Kidney (tissue), 14 donors: ENCODE measurements around the gene UAP1. TPM values are rescaled to one million over a fixed set of nuclear protein-coding genes. Genes with fewer than 3 reads are reported as not detected.

Source experiments
- DNase-seq, 5 donors: peaks; one replicate each; pipeline ENCODE4 v3.0.0-alpha.2; 2013 to 2020
- FAIRE-seq: peaks from 2 replicates; lab custom pipeline; 2012; peaks lifted over from hg19 to GRCh38; lab: Jason Lieb, UNC
- H3K27ac ChIP-seq, 2 donors: one replicate each; pipeline ENCODE4 v1.7.0; 2013; ENCODE audit warnings: low read depth in 2 of 2, low read length in 2 of 2, inconsistent platforms in 1 of 2
- H3K27me3 ChIP-seq: one replicate; pipeline ENCODE4 v1.7.1; 2013; ENCODE audit warnings: low read length, inconsistent platforms; ENCODE audit not compliant: control insufficient read depth, insufficient read depth
- H3K36me3 ChIP-seq, 3 donors: one replicate each; pipeline versions ENCODE4 v1.7.0 to v1.7.1; 2013; ENCODE audit warnings: low read length in 3 of 3, control low read depth in 1 of 3, inconsistent platforms in 1 of 3; ENCODE audit not compliant: insufficient read depth in 3 of 3, control insufficient read depth in 2 of 3
- H3K4me1 ChIP-seq, 3 donors: one replicate each; pipeline versions ENCODE4 v1.7.0 to v1.7.1; 2013; ENCODE audit warnings: low read length in 3 of 3, inconsistent platforms in 1 of 3, low read depth in 1 of 3; ENCODE audit not compliant: control insufficient read depth in 2 of 3, insufficient read depth in 2 of 3
- H3K4me3 ChIP-seq, 3 donors: one replicate each; pipeline versions ENCODE4 v1.7.0 to v1.8.1; 2013; ENCODE audit warnings: low read length in 3 of 3, control low read depth in 1 of 3, inconsistent platforms in 1 of 3
- H3K9ac ChIP-seq, 3 donors: one replicate each; pipeline versions ENCODE4 v1.7.0 to v1.7.1; 2013; ENCODE audit warnings: low read length in 3 of 3, control low read depth in 1 of 3, inconsistent platforms in 1 of 3
- H3K9me3 ChIP-seq, 3 donors: one replicate each; pipeline versions ENCODE4 v1.7.0 to v1.7.1; 2013; ENCODE audit warnings: low read length in 3 of 3, control low read depth in 1 of 3, inconsistent platforms in 1 of 3; ENCODE audit not compliant: control insufficient read depth in 2 of 3, insufficient read depth in 1 of 3
- CTCF ChIP-seq: IDR thresholded peaks from 3 replicates; pipeline ENCODE4 v1.5.1; 2012; ENCODE audit warnings: mild to moderate bottlenecking, moderate library complexity, borderline replicate concordance; ENCODE audit not compliant: insufficient read depth; ENCODE audit errors: extremely low read depth
- intact Hi-C: fragments of 100-400 bp; cut with DNase I; formaldehyde crosslinking; loops from one replicate; pipeline ENCODE4 v1.11.1; 2022
- polyA plus RNA-seq: library from polyadenylated mRNA; stranded (reverse); fragments of 350-450 nt; fragmentation: Illumina TruSeq; extraction: RNeasy Lipid Tissue Mini Kit (QIAGEN cat#74804); gene quantifications from one replicate; pipeline ENCODE4 v1.2.3, GENCODE V29; 2014; ENCODE audit warnings: low read depth, low replicate concordance; ENCODE audit not compliant: insufficient read depth
- total RNA-seq: library from RNA; stranded (reverse); fragmentation: NEBNext Ultra II Directional; extraction: Animal tissue kit (Norgen Biotek cat#: 25700); gene quantifications from one replicate; pipeline ENCODE4 v1.2.1, GENCODE V29; 2021
- donor health status: control.
- donor health status: control.
- donor health status: control.
- donor health status: control.
- donor health status: control.
- donor health status: DM: yes; HTN: yes; CAD: no.
- donor health status: Normal renal cell carcinoma (clear cell type).

The UAP1 gene
- total and polyA plus RNA-seq, 2 donors from 2014 or later: 23.6 to 30.6 TPM

GRCh38 chr1:162631546-162632191 is 70.1 kb downstream of the UAP1 start:
- no peaks in the 10 kb centered on the region for H3K36me3 ChIP-seq
- H3K27ac ChIP-seq: peak overlapping the region; percentile 16 to 74
- no peaks in the 10 kb centered on the region for H3K27me3 ChIP-seq
- intact Hi-C loops: no loop called here
- no peaks in the 10 kb centered on the region for H3K9me3 ChIP-seq
- H3K4me1 ChIP-seq: no peaks in the 10 kb centered on the region
- TF ChIP-seq CTCF: no peak
- H3K9ac ChIP-seq: peak overlapping the region in 1 of 3 donors; percentile 33
- H3K4me3 ChIP-seq: peak overlapping the region; percentile 43 to 68 (median 56)
- no peak for FAIRE-seq
- peak in 2 of 5 donors; percentile 47 to 82 for DNase-seq

- Histone ChIP-seq H3K4me3 (peak within 1 kb of the TSS; percentile 43 to 68 (median 56)), H3K9me3 (no peaks in the 10 kb centered on the region), H3K27me3 (no peaks in the 10 kb centered on the region), H3K4me1 (no peaks in the 10 kb centered on the region), H3K9ac (peak within 1 kb of the TSS in 2 of 3 donors; percentile 4 to 33), H3K36me3 (no peaks in the 10 kb centered on the region), H3K27ac (peak within 1 kb of the TSS; percentile 54 to 74)
- DNase-seq (peak in 4 of 5 donors; percentile 39 to 93 (median 64)), FAIRE-seq (no peak)
- TF ChIP-seq CTCF: no peak
- intact Hi-C loops: no loop called here
Measured at GRCh38 chr1:162632217-162632666, 70.7 kb downstream of the UAP1 start, which contains the start of gene DDR2. DDR2 (plus strand) TSS chr1:162632464; CDS start chr1:162719064, 86,600 bp downstream.

- H3K4me3 ChIP-seq: peak overlapping the region; percentile 39 to 68 (median 56)
- H3K9ac ChIP-seq: peak overlapping the region in 2 of 3 donors; percentile 4 to 33
- H3K4me1 ChIP-seq: no peaks in the 10 kb centered on the region
- intact Hi-C loops: no loop called here
- peak overlapping the region; percentile 20 to 27 for H3K27ac ChIP-seq
- no peak for FAIRE-seq
- TF ChIP-seq CTCF: no peak
- H3K36me3 ChIP-seq: no peaks in the 10 kb centered on the region
- H3K9me3 ChIP-seq: no peaks in the 10 kb centered on the region
- no peaks in the 10 kb centered on the region for H3K27me3 ChIP-seq
- DNase-seq: peak in 2 of 5 donors; percentile 30 to 59
Measured at GRCh38 chr1:162632698-162633080, 71.2 kb downstream of the UAP1 start.
